GM21447 (cell line): ENCODE results near the gene HAUS8.
"Not testable (repeated sequence)": the region's sequence is repeated elsewhere in the genome, so short reads cannot be mapped to it uniquely, and the experiment has no call there.

Source experiments
- ATAC-seq: cut with Tn5 transposase; IDR thresholded peaks from one replicate; pipeline ENCODE4 v1.9.1; 2021; ENCODE audit not compliant: unreplicated experiment

Gene HAUS8

GRCh38 chr19:17037966-17038500 is 37.2 kb downstream of the HAUS8 start:
- no peak for ATAC-seq

GRCh38 chr19:17037184-17037583 is 38.1 kb downstream of the HAUS8 start:
- ATAC-seq = no peak

- no peak for ATAC-seq
These were observed 38.6 kb downstream of the HAUS8 start for GRCh38 chr19:17036640-17037039.

GRCh38 chr19:17035842-17036424 is 39.3 kb downstream of the HAUS8 start:
- ATAC-seq = no peak

- no peak for ATAC-seq
These were observed 43.5 kb downstream of the HAUS8 start for GRCh38 chr19:17031741-17032140.

GRCh38 chr19:17027535-17027975 is 47.7 kb downstream of the HAUS8 start:
- no peak for ATAC-seq

- no peak for ATAC-seq
These were observed 48.3 kb downstream of the HAUS8 start, which contains the start of gene CPAMD8 for GRCh38 chr19:17026706-17027534. CPAMD8 (minus strand) TSS chr19:17026810; CDS start chr19:17026642, 168 bp downstream.

GRCh38 chr19:17025991-17026658 is 49.1 kb downstream of the HAUS8 start:
- ATAC-seq = no peak

- ATAC-seq = no peak
These were observed 49.9 kb downstream of the HAUS8 start for GRCh38 chr19:17025361-17025760.

GRCh38 chr19:17024941-17025340 is 50.3 kb downstream of the HAUS8 start:
- ATAC-seq = not testable (repeated sequence)

- no peak for ATAC-seq
These were observed 51.4 kb downstream of the HAUS8 start for GRCh38 chr19:17023805-17024204.

- no peak for ATAC-seq
These were observed 52.5 kb downstream of the HAUS8 start for GRCh38 chr19:17022738-17023137.

- ATAC-seq = no peak
These were observed 53.3 kb downstream of the HAUS8 start for GRCh38 chr19:17021793-17022590.

GRCh38 chr19:17021328-17021727 is 53.9 kb downstream of the HAUS8 start:
- ATAC-seq = no peak

- ATAC-seq = no peak
These were observed 54.4 kb downstream of the HAUS8 start for GRCh38 chr19:17020823-17021222.

- ATAC-seq = no peak
These were observed 54.9 kb downstream of the HAUS8 start for GRCh38 chr19:17020385-17020784.

GRCh38 chr19:17014212-17014861 is 60.9 kb downstream of the HAUS8 start:
- ATAC-seq = not testable (repeated sequence)

- ATAC-seq = no peak
These were observed 63.8 kb downstream of the HAUS8 start for GRCh38 chr19:17011485-17011884.

GRCh38 chr19:17006579-17006978 is 68.7 kb downstream of the HAUS8 start:
- ATAC-seq = no peak

GRCh38 chr19:17005000-17005399 is 70.3 kb downstream of the HAUS8 start:
- ATAC-seq = no peak
